Panc1 (cell line): ENCODE measurements around the gene ADORA1.

ENCODE experiments used
- CTCF ChIP-seq: fragments of 450-650 bp; IDR thresholded peaks from 2 replicates; pipeline ENCODE4 v1.5.1; 2017; ENCODE audit warnings: mild to moderate bottlenecking
- REST ChIP-seq, 2 experiments: IDR thresholded peaks; 2 replicates each; pipeline ENCODE4 v1.6.1; 2011 to 2012; ENCODE audit warnings: low read depth in 2 of 2, control low read depth in 1 of 2, low read length in 1 of 2, mild to moderate bottlenecking in 1 of 2, moderate library complexity in 1 of 2; ENCODE audit not compliant: insufficient read depth in 1 of 2

- TF ChIP-seq CTCF (no peak), REST (IDR thresholded peaks at IDR 0.05; ENCODE audit: insufficient read depth in 1 of 2, low read depth in 2 of 2, low read length in 1 of 2) (no peak)
Observed at GRCh38 chr1:203081465-203082230, 45.9 kb upstream of the ADORA1 start.
